PC-9 (cell line): ENCODE measurements around the gene ZP1.

Source experiments
- CTCF ChIP-seq: fragments of 200-600 bp; sonication (generic); conservative IDR thresholded peaks from 2 replicates; pipeline ENCODE4 v1.6.1; 2017; ENCODE audit warnings: mixed run types, antibody characterized with exemption, mild to moderate bottlenecking, moderate library complexity
- EZH2 ChIP-seq: fragments of 200-600 bp; sonication (generic); IDR thresholded peaks from 2 replicates; pipeline ENCODE4 v1.8.0; 2017; ENCODE audit warnings: antibody characterized with exemption, low read depth

- no peak for TF ChIP-seq CTCF
- no peak for TF ChIP-seq EZH2
Measured at GRCh38 chr11:60880643-60881282, 13.4 kb downstream of the ZP1 start.
